GM19328 (cell line): ENCODE measurements around the gene TPK1.
"Not testable (repeated sequence)": the region's sequence is repeated elsewhere in the genome, so short reads cannot be mapped to it uniquely, and the experiment has no call there.

Experiments
- ATAC-seq: cut with Tn5 transposase; IDR thresholded peaks from one replicate; pipeline ENCODE4 v1.9.1; 2021; ENCODE audit warnings: mild to moderate bottlenecking, moderate library complexity; ENCODE audit not compliant: unreplicated experiment

Gene TPK1

DNA sequence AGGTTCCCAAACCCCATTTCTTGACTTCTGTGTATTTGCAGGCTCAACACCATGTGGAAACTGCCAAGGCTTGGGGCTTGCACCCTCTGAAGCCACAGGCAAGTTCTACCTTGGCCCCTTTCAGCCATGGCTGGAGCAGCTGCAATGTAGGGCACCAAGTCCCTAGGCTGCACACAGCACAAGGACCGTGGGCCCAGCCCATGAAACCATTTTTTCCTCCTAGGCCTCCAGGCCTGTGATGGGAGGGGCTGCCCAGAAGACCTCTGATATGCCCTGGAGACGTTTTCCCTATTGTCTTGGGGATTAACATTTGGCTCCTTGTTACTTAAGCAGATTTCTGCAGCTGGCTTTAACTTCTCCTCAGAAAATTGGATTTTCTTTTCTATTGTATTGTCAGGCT, 408.3 kb downstream of the TPK1 start:
- ATAC-seq, result not testable (repeated sequence)

DNA sequence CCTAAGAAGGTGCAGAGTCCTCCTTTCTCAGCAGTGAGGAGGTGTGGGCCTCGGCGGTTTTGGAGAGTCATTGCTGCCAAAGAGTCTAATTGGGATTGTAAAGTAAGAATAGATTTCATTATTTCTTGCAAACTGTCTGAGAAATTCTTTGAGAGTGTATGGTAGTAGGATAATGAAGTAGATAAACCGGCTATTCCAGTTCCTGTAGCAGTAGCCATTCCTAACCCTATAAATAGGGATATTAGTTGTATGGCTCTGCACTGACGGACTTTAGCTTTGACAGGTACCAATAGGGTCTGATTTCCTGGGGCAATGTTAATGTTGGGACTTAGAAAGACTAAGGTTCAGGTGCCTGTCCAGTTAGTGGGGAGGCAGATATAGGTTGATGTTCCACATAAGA, 416.9 kb downstream of the TPK1 start:
- not testable (repeated sequence) for ATAC-seq

DNA sequence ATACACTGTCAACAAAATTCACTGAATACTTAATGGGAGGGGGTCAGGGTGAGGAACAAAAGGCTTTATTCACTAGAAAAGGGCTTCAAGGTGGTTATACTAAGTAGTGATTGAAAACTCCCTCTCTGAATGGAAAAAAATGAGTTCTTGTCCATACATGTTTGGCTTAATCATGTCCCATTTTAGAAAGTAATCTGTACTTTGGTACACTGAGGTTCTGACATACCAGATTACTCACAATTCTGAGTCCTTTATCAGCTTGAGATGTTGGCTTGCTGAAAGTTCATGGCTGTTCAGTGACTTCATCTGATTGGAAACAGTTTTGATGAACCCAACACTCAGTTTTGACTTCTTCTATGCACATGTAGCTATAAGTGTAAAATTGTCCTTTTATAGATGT, 419.5 kb downstream of the TPK1 start:
- no peak for ATAC-seq

DNA sequence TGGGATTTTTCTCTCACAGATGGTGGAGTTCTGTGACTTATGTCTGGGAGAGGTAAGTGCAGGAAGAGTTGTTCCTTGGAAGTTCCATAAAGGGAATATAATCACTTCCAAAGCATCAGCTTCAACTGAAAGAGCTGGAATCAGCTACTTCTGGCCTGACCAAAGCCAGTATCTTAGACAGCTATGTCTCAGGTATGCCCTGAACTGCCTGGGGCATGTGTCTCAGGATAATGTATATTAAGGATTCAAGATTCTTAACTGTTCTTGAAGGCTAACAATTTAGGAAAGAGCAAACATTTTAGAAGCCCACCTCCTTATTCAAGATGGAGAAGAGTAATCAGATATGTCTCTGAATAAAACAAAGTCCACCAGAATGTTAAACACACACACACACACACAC, 420.0 kb downstream of the TPK1 start:
- ATAC-seq, result no peak

DNA sequence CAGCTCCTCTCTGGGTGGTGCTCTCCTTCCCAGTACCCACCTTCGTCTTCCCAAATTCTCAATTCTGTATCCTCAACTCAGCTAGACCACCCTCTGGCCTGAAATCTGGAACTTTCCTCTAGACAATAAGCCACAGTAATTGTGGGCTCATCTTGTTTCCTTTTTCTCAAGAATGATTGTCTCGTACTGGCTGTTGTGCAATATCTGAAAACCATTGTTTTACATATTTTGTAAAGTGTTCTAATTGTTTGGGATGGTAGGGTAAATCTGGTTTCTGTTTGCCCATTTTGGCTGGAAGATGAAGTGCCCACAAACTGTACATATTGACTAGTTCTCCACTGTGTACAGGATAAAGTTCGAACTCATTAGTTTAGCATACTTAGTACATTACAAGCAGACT, 421.0 kb downstream of the TPK1 start:
- no peak for ATAC-seq

DNA sequence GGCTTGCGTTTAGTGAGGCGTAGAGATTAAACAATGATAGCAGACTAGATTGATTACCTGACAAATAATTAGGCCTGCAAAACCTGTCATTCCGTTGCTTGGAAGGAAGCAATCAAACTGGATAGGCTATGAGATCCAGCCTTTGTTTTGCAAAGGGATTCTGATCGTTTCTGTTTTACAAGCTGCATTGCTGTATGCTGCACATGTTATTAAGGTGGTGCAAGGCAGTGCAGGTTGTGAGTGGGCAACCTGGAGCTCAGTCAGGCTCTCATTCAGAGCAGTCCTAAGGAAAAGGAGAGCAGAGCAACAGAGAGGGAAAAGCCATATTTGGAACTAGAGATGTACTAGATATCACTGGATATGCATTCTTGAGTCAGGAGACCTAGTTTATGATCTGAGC, 425.4 kb downstream of the TPK1 start:
- no peak for ATAC-seq

DNA sequence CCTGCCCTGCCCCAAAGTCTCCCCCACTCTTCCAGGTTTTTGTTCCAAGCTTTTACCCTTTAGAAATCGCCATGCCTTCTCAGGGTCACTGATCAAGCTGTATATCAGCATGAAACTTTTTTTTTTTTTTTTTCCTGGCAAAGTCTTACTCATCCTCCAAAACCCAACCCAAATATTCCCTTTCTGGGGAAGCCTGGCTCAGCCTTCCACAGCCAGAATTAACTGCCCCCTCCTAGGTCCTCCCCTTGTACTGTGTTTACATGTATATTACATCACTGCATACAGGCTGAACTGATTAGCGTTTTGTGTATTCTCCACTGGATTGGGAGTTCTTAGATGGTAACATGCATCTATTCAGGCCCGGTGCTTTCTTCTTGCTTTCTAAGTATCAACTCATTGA, 427.7 kb downstream of the TPK1 start:
- no peak for ATAC-seq

DNA sequence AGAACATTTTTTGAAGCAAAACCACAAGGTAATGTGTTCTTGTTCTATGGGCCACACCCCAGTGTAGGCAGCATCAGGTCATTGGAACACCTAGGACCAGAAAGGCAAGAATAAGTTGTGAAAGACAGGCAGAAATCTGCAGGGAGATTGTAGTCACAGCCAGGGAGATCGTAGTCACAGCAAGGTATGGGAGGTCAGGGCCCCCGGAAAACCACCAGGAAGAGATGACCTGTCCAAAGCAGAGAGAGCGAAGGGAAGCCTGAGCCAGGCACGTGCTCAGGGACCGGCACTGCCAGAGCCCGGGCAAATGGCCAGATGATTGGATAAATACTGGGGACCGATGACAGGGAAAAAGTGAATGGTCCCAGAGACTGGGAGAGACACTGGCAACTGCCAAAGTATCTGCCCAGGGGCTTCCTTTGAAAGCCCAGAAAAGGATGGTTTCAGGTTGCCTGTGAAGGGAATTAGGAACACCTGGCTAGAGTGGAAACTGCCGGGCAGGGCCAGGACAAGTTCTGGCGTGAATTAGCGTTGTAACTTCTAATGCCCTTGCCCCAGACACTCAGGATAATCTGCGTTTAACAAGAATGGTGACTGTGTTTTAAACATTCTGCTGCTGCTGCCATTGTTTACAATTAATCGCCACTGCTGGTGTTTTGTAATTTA, 428.5 kb downstream of the TPK1 start:
- ATAC-seq, result no peak

DNA sequence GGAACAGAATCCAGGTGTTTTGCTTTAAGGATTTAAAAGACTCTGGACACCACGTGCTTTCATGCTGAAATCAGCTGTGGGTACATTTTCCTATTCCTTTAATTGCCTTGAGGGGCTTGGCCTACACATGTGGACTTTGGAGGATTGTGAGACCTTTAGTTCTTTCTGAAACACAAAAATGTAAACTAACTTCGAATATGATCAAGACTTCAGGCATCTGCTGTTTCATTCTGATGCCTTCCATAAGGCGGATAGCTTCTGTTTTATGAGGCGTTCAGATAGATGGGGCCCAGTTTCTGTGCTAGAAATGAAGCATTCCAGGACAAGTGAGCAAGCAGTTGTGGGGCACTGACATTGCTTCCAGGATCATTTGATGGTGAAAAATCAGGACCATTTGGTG, 430.9 kb downstream of the TPK1 start:
- no peak for ATAC-seq

DNA sequence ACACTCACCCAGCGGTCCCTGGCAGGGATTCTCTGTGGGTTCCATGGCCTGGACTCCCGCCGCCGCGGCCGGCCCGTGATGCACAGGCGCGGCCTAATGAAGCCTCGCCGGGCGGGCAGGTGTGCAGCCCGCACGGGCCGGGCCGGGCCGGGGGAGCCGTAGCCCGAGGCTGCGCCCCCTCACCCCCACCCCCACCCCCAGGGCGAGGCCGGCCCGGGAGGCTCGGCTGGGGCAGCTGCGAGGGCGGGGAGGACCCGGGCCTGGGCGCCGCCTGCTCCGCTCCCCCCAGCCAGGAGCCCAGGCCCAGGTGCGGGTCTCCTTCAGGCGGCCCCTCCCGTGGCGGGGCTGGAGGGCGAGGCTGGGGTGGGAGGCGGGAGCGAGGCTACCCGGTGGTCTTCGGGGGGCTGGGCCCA, 432.2 kb downstream of the TPK1 start, which contains the start of gene NOBOX:
NOBOX (minus strand) TSS at position 45 of the 413 bp plus-strand sequence.
- ATAC-seq, result no peak

DNA sequence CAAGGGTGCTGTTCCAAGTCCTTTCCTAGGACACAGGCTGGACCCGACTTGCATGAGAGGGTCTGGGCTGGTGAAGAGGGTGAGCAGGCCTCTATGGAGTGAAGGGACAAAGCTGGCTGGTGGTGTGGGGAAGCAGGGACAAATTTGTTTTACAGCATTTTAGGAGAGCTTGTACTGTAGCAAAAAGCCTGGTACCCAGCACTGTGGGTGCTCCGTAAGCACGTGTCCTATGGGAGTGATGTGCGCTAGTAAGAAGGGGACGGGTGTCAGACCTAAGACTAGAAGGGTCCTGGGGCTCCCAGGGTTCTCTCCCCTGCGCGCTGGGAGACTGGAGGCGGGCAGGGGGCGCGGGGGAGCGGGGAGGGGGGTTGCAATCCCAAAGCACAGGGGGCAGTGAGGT, 432.8 kb downstream of the TPK1 start:
- ATAC-seq, result no peak
